ENCODE results near the gene SHC2. TPM values are rescaled to one million over a fixed set of nuclear protein-coding genes. Genes with fewer than 3 reads are reported as not detected.
A peak's percentile ranks its signal among the peaks of the same experiment; 100 is the strongest.

The SHC2 gene
- total RNA-seq, 4 donors from 2014 or later: 31.5 to 72.8 (median 48.8) TPM

DNA sequence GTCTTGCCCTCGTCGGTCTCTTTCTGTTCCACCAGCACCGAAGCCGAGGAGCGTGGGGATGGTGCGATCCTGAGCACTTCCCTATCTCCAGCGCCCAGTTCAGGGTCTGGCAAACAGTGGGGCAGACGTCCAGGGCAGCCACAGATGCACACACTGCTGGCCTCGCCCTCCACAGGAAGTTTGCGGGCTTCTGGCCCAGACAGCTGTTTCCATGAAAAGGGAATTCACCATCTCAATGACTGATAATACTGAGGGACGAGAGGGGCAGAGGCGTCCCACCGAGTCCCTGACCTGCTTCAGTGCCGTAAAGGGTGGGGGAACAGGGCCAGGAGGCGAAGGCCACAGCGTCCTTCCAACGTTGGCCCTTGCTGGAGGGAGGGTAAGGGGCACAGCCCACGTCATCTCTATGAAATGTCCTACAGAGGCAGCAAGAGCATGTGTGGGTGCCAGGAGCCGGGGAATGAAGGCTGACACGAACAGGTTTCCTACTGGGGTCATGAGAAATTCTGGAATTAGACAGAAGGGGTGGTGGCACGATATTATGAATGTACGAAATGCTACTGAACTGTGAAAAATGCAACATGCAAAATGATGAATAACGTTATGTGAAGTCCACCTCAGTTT, 19.5 kb downstream of the SHC2 start:
- intact Hi-C loops (cut with DNase I): no loop called here
- Histone ChIP-seq H3K4me1 (no peaks in the 10 kb centered on the region), H3K27me3 (no peaks in the 10 kb centered on the region), H3K4me3 (replicated peaks in 1 of 3) (no peak overlapping the region), H3K27ac (no peak overlapping the region), H3K36me3 (no peaks in the 10 kb centered on the region), H3K9me3 (no peaks in the 10 kb centered on the region)
- no peak for TF ChIP-seq POLR2A (IDR thresholded peaks at IDR 0.05)
- no peak for TF ChIP-seq CTCF (IDR thresholded peaks at IDR 0.05)
- WGBS, 2 donors: 60 to 65% methylated on average over 23 of the region's 23 CpGs
- peak in 1 of 2 donors; percentile 21 for DNase-seq

DNA sequence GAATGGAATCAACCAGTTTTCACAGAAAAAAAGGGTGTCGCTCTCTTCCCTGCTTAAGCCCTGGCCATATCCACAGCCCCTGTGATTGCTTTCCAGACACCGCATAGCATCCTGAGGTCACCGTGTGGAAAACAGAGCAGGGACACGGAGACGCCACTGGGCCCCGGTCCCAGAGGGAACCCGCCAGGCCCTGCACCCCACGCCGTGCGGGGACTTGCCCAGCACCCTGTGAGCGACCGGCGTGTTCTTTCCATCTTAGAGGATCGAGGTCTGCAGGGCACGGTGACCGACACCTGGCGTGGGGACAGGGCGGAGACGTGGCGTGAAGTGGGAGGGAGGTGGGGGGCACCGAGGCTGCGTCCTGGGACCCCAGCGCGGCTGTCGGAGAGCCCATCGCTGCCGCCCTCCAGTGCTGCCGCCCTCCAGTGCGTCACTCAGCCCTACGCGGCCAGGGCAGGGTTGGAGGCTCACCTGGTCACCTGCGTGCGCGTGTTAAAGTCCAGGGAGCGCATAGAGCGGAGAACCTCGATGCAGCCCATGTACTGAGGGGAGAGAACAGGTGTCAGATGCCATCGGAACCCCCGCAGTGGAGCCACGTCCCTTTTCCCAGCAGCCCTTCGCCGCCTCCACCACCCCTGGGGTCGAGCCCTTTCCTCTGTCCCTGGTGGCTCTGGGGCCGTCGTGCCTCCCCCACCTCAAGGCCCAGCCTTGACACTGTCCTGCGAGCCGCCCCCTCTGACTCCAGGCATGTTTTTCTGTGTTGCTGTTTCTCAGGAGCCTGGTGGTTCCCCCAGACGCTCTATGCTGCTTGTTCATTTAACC, 20.2 kb downstream of the SHC2 start:
- no peak for TF ChIP-seq CTCF (IDR thresholded peaks at IDR 0.05)
- TF ChIP-seq POLR2A (IDR thresholded peaks at IDR 0.05): no peak
- intact Hi-C loops (cut with DNase I): no loop called here
- no peaks in the 10 kb centered on the region for H3K4me1 ChIP-seq
- no peak overlapping the region for H3K27ac ChIP-seq
- no peaks in the 10 kb centered on the region for H3K27me3 ChIP-seq
- H3K9me3 ChIP-seq: no peaks in the 10 kb centered on the region
- peaks cover 0 to 5% of the 10 kb centered on the region in 2 donors for H3K36me3 ChIP-seq
- no peak for DNase-seq
- H3K4me3 ChIP-seq (replicated peaks in 1 of 3): no peak overlapping the region
- WGBS, 2 donors: 82 to 87% methylated on average over 31 to 40 of the region's 48 CpGs

- H3K9me3 ChIP-seq: no peaks in the 10 kb centered on the region
- no peak for DNase-seq
- intact Hi-C loops (cut with DNase I): no loop called here
- H3K4me3 ChIP-seq (replicated peaks in 1 of 3): no peak overlapping the region
- H3K27me3 ChIP-seq: no peaks in the 10 kb centered on the region
- whole genome bisulfite sequencing, 2 donors: 88 to 94% methylated on average over 15 to 25 of the region's 27 CpGs
- no peak overlapping the region for H3K27ac ChIP-seq
- peaks cover 3 to 5% of the 10 kb centered on the region in 2 donors for H3K36me3 ChIP-seq
- TF ChIP-seq CTCF (IDR thresholded peaks at IDR 0.05): no peak
- no peak for TF ChIP-seq POLR2A (IDR thresholded peaks at IDR 0.05)
- no peaks in the 10 kb centered on the region for H3K4me1 ChIP-seq
Measured at GRCh38 chr19:439167-439900, 21.5 kb downstream of the SHC2 start.

GRCh38 chr19:438416-438958, 22.3 kb downstream of the SHC2 start:
- Histone ChIP-seq H3K27ac (no peak overlapping the region), H3K4me1 (no peaks in the 10 kb centered on the region), H3K36me3 (peaks cover 5 to 7% of the 10 kb centered on the region in 2 donors), H3K4me3 (replicated peaks in 1 of 3) (no peak overlapping the region), H3K27me3 (no peaks in the 10 kb centered on the region), H3K9me3 (no peaks in the 10 kb centered on the region)
- intact Hi-C loops (cut with DNase I): no loop called here
- WGBS, 2 donors: 66 to 73% methylated on average over 2 to 15 of the region's 29 CpGs
- TF ChIP-seq POLR2A (IDR thresholded peaks at IDR 0.05) (no peak), CTCF (IDR thresholded peaks at IDR 0.05) (no peak)
- no peak for DNase-seq

All from thyroid gland (tissue), 4 donors.